Panc1 (cell line): ENCODE results near the gene KIAA0586. TPM values are rescaled to one million over a fixed set of nuclear protein-coding genes. Genes with fewer than 3 reads are reported as not detected.
"Not testable (repeated sequence)": the region's sequence is repeated elsewhere in the genome, so short reads cannot be mapped to it uniquely, and the experiment has no call there.

Experiments used
- ATAC-seq: fragments of 200-7000 bp; cut with Tn5 transposase; 2 replicates; pipeline ENCODE4 v1.9.1; 2020; ENCODE audit warnings: mild to moderate bottlenecking, moderate library complexity
- BruUV-seq: library from RNA; stranded (reverse); fragments of 400-500 nt; replicated peaks from 2 replicates; lab custom pipeline; 2021; lab: Mats Ljungman, UMichigan
- CTCF ChIA-PET: fragments of 300-600 bp; sonication (Branson Sonifier 250); formaldehyde crosslinking; loops from one replicate; lab custom pipeline; 2022; ENCODE audit warnings: antibody characterized with exemption; lab: Charles Lee
- POLR2A ChIA-PET: fragments of 300-600 bp; sonication (Branson Sonifier 250); formaldehyde crosslinking; loops from one replicate; lab custom pipeline; 2022; ENCODE audit warnings: antibody characterized with exemption; lab: Charles Lee
- DNase-seq: peaks from one replicate; pipeline ENCODE4 v3.0.0-alpha.2; 2010; ENCODE audit warnings: low read depth, low spot score
- H3K27ac ChIP-seq: 2 replicates; pipeline ENCODE4 v1.5.1; 2011; ENCODE audit warnings: mild to moderate bottlenecking, low read length, inconsistent platforms
- H3K27me3 ChIP-seq: fragments of 200-500 bp; sonication (Bioruptor generic); 2 replicates; pipeline ENCODE4 v1.6.0; 2014; ENCODE audit warnings: low read length, inconsistent platforms; ENCODE audit not compliant: control insufficient read depth, insufficient read depth
- H3K36me3 ChIP-seq: fragments of 200-500 bp; sonication (Bioruptor generic); 2 replicates; pipeline ENCODE4 v1.5.1; 2014; ENCODE audit warnings: inconsistent platforms, mild to moderate bottlenecking, low read length, moderate library complexity; ENCODE audit not compliant: control insufficient read depth, insufficient read depth
- H3K4me1 ChIP-seq: 2 replicates; pipeline ENCODE4 v1.5.1; 2011; ENCODE audit warnings: inconsistent platforms, mild to moderate bottlenecking, low read length, moderate library complexity; ENCODE audit not compliant: control insufficient read depth, insufficient read depth
- H3K4me3 ChIP-seq, 2 experiments: 2 replicates each; pipeline ENCODE4 v1.5.1; 2011 to 2012; ENCODE audit warnings: low read depth in 2 of 2, low read length in 2 of 2, mild to moderate bottlenecking in 2 of 2, inconsistent platforms in 1 of 2, moderate library complexity in 1 of 2
- H3K9me3 ChIP-seq: fragments of 200-500 bp; sonication (Bioruptor generic); 2 replicates; pipeline ENCODE4 v1.5.1; 2014; ENCODE audit warnings: low read depth, mild to moderate bottlenecking, inconsistent platforms, low read length, moderate library complexity; ENCODE audit not compliant: control insufficient read depth, insufficient read depth
- CTCF ChIP-seq: fragments of 450-650 bp; IDR thresholded peaks from 2 replicates; pipeline ENCODE4 v1.5.1; 2017; ENCODE audit warnings: mild to moderate bottlenecking
- POLR2AphosphoS5 ChIP-seq: IDR thresholded peaks from 2 replicates; pipeline ENCODE4 v1.6.1; 2012; ENCODE audit warnings: mild to moderate bottlenecking, low read depth, low read length, moderate library complexity
- REST ChIP-seq, 2 experiments: IDR thresholded peaks; 2 replicates each; pipeline ENCODE4 v1.6.1; 2011 to 2012; ENCODE audit warnings: low read depth in 2 of 2, control low read depth in 1 of 2, low read length in 1 of 2, mild to moderate bottlenecking in 1 of 2, moderate library complexity in 1 of 2; ENCODE audit not compliant: insufficient read depth in 1 of 2
- SIN3A ChIP-seq: IDR thresholded peaks from 2 replicates; pipeline ENCODE4 v1.6.1; 2012; ENCODE audit warnings: low read depth, mild to moderate bottlenecking, low read length, moderate library complexity, borderline replicate concordance; ENCODE audit not compliant: insufficient read depth
- TCF7L2 ChIP-seq: IDR thresholded peaks from 2 replicates; pipeline ENCODE4 v1.6.1; 2011; ENCODE audit warnings: mild to moderate bottlenecking, low read depth, low read length, inconsistent platforms
- in situ Hi-C: cut with HindIII; loops from 2 replicates; pipeline ENCODE4 v1.10.0; 2016; ENCODE audit warnings: low sequenced_read_pairs, low pct_unique_long_range_greater_than_20kb
- intact Hi-C: fragments of 100-400 bp; cut with micrococcal nuclease; formaldehyde crosslinking; loops from one replicate; pipeline ENCODE4 v1.10.0; 2022; ENCODE audit not compliant: unreplicated experiment
- total RNA-seq: library from RNA; stranded (reverse); gene quantifications from one replicate; pipeline ENCODE4 v1.2.1, GENCODE V29; 2021; ENCODE audit not compliant: unreplicated experiment

The KIAA0586 gene
- total RNA-seq, 1 experiment from 2014 or later: 14.7 TPM

GRCh38 chr14:58517592-58517991, 90.1 kb downstream of the KIAA0586 start:
- Histone ChIP-seq H3K4me3 (no peak overlapping the region), H3K27me3 (no peaks in the 10 kb centered on the region), H3K36me3 (no peaks in the 10 kb centered on the region), H3K4me1 (no peaks in the 10 kb centered on the region), H3K9me3 (no peaks in the 10 kb centered on the region), H3K27ac (no peak overlapping the region)
- TF ChIP-seq REST (IDR thresholded peaks at IDR 0.05; ENCODE audit: insufficient read depth in 1 of 2, low read depth in 2 of 2, low read length in 1 of 2) (no peak), TCF7L2 (no peak), POLR2AphosphoS5 (no peak), SIN3A (no peak), CTCF (no peak)
- ChIA-PET CTCF (no interaction called here), POLR2A (interaction anchor here (0.6 kb wide), 1 partner anchor 165 kb away, joined by 21 read pairs; no protein-coding TSS in a partner anchor)
- no TSS peak for BruUV-seq
- in situ Hi-C loops: no loop called here
- no peak for ATAC-seq
- intact Hi-C loops: no loop called here
- DNase-seq: no peak

GRCh38 chr14:58525691-58526090, 98.2 kb downstream of the KIAA0586 start:
- H3K27ac ChIP-seq, DNase-seq, BruUV-seq, ATAC-seq, CTCF ChIA-PET, POLR2A ChIA-PET, in situ Hi-C loops, H3K4me3 ChIP-seq, H3K36me3 ChIP-seq, intact Hi-C loops, H3K9me3 ChIP-seq, H3K4me1 ChIP-seq, H3K27me3 ChIP-seq: not testable (repeated sequence)

DNA sequence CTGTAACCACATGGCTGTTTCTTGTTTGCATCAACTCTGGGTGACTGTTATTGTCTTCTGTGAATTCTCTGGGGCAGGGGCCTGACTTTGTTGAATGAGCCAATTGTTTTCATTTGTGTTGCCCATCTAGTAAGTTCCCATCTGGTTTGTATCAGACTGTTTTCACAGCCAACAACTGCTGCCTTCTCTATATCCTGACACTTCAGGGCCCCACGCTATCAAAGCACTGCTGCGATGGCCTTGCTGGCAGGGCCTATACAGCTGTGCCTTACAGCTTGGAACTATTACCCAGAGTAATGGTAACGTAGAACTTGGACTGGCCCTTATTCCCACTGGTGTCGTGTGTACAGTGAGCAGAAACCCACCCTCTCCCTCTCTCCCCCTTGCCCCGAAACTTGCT, 105.9 kb downstream of the KIAA0586 start:
- no TSS peak for BruUV-seq
- POLR2A ChIA-PET: no interaction called here
- H3K27me3 ChIP-seq: no peaks in the 10 kb centered on the region
- ATAC-seq: no peak
- no peak overlapping the region for H3K4me3 ChIP-seq
- intact Hi-C loops (no loop called here), in situ Hi-C loops (no loop called here)
- no peaks in the 10 kb centered on the region for H3K36me3 ChIP-seq
- H3K9me3 ChIP-seq: no peaks in the 10 kb centered on the region
- H3K4me1 ChIP-seq: no peaks in the 10 kb centered on the region
- CTCF ChIA-PET: interaction anchor here (0.6 kb wide), 1 partner anchor 301 kb away, joined by 11 read pairs; no protein-coding TSS in a partner anchor
- no peak overlapping the region for H3K27ac ChIP-seq
- no peak for TF ChIP-seq REST (IDR thresholded peaks at IDR 0.05; ENCODE audit: insufficient read depth in 1 of 2, low read depth in 2 of 2, low read length in 1 of 2)
- TF ChIP-seq TCF7L2: no peak
- no peak for TF ChIP-seq SIN3A
- DNase-seq: no peak
